Stomach smooth muscle (tissue), 2 donors: Measurements from ENCODE around the gene PDK1.
"Not testable (repeated sequence)": the region's sequence is repeated elsewhere in the genome, so short reads cannot be mapped to it uniquely, and the experiment has no call there.

Experiments used
- H3K27ac ChIP-seq: one replicate; pipeline ENCODE4 v1.7.0; 2013; ENCODE audit warnings: mild to moderate bottlenecking, low read length, inconsistent platforms
- H3K27me3 ChIP-seq, 2 donors: one replicate each; pipeline ENCODE4 v1.7.0; 2013; ENCODE audit warnings: low read length in 2 of 2; ENCODE audit not compliant: insufficient read depth in 2 of 2, control insufficient read depth in 1 of 2
- H3K36me3 ChIP-seq, 2 donors: one replicate each; pipeline ENCODE4 v1.7.0; 2013; ENCODE audit warnings: low read length in 2 of 2; ENCODE audit not compliant: control insufficient read depth in 2 of 2, insufficient read depth in 2 of 2
- H3K4me1 ChIP-seq: one replicate; pipeline ENCODE4 v1.7.0; 2013; ENCODE audit warnings: low read length; ENCODE audit not compliant: control insufficient read depth, insufficient read depth
- H3K4me3 ChIP-seq, 2 donors: one replicate each; pipeline ENCODE4 v1.7.0; 2013; ENCODE audit warnings: low read length in 2 of 2
- H3K9ac ChIP-seq, 2 donors: one replicate each; pipeline ENCODE4 v1.7.0; 2013; ENCODE audit warnings: low read length in 2 of 2, mild to moderate bottlenecking in 1 of 2
- H3K9me3 ChIP-seq, 2 donors: one replicate each; pipeline ENCODE4 v1.7.0; 2013; ENCODE audit warnings: low read length in 2 of 2; ENCODE audit not compliant: control insufficient read depth in 2 of 2
- donor health status: healthy.
- donor health status: Pancreatic carcinoma.

PDK1 gene

GRCh38 chr2:172571245-172571644 is 15.4 kb downstream of the PDK1 start:
- H3K9ac ChIP-seq, result no peak overlapping the region
- no peaks in the 10 kb centered on the region for H3K9me3 ChIP-seq
- no peaks in the 10 kb centered on the region for H3K4me1 ChIP-seq
- H3K36me3 ChIP-seq, result peaks cover 0 to 3% of the 10 kb centered on the region in 2 donors
- H3K4me3 ChIP-seq, result no peak overlapping the region
- no peaks in the 10 kb centered on the region for H3K27me3 ChIP-seq
- H3K27ac ChIP-seq, result no peak overlapping the region

GRCh38 chr2:172572981-172573380 is 17.1 kb downstream of the PDK1 start:
- no peaks in the 10 kb centered on the region for H3K27me3 ChIP-seq
- H3K9me3 ChIP-seq, result peaks cover 3% of the 10 kb centered on the region in 2 donors
- H3K27ac ChIP-seq, result no peak overlapping the region
- H3K9ac ChIP-seq, result no peak overlapping the region
- peaks cover 0 to 3% of the 10 kb centered on the region in 2 donors for H3K36me3 ChIP-seq
- H3K4me3 ChIP-seq, result no peak overlapping the region
- no peaks in the 10 kb centered on the region for H3K4me1 ChIP-seq

GRCh38 chr2:172574965-172575364 is 19.1 kb downstream of the PDK1 start:
- peaks cover 0 to 6% of the 10 kb centered on the region in 2 donors for H3K36me3 ChIP-seq
- no peak overlapping the region for H3K9ac ChIP-seq
- no peak overlapping the region for H3K27ac ChIP-seq
- H3K4me3 ChIP-seq, result no peak overlapping the region
- no peaks in the 10 kb centered on the region for H3K27me3 ChIP-seq
- H3K4me1 ChIP-seq, result no peaks in the 10 kb centered on the region
- H3K9me3 ChIP-seq, result peaks cover 6 to 8% of the 10 kb centered on the region in 2 donors

- peaks cover 0 to 5% of the 10 kb centered on the region in 2 donors for H3K36me3 ChIP-seq
- no peaks in the 10 kb centered on the region for H3K4me1 ChIP-seq
- peaks cover 6 to 8% of the 10 kb centered on the region in 2 donors for H3K9me3 ChIP-seq
- no peaks in the 10 kb centered on the region for H3K27me3 ChIP-seq
- no peak overlapping the region for H3K27ac ChIP-seq
- H3K9ac ChIP-seq, result no peak overlapping the region
- H3K4me3 ChIP-seq, result no peak overlapping the region
Measured at GRCh38 chr2:172578054-172578453, 22.2 kb downstream of the PDK1 start.

- no peaks in the 10 kb centered on the region for H3K4me1 ChIP-seq
- H3K9me3 ChIP-seq, result peaks cover 6 to 8% of the 10 kb centered on the region in 2 donors
- H3K27me3 ChIP-seq, result no peaks in the 10 kb centered on the region
- peaks cover 0 to 5% of the 10 kb centered on the region in 2 donors for H3K36me3 ChIP-seq
- no peak overlapping the region for H3K27ac ChIP-seq
- H3K4me3 ChIP-seq, result no peak overlapping the region
- H3K9ac ChIP-seq, result no peak overlapping the region
Measured at GRCh38 chr2:172578860-172579512, 23.1 kb downstream of the PDK1 start.

GRCh38 chr2:172580544-172580943 is 24.7 kb downstream of the PDK1 start:
- Histone ChIP-seq H3K4me3 (no peak overlapping the region), H3K9me3 (peaks cover 6 to 8% of the 10 kb centered on the region in 2 donors), H3K36me3 (peaks cover 0 to 7% of the 10 kb centered on the region in 2 donors), H3K4me1 (no peaks in the 10 kb centered on the region), H3K27ac (no peak overlapping the region), H3K27me3 (no peaks in the 10 kb centered on the region), H3K9ac (no peak overlapping the region)

GRCh38 chr2:172582656-172583055 is 26.8 kb downstream of the PDK1 start:
- peaks cover 3 to 8% of the 10 kb centered on the region in 2 donors for H3K9me3 ChIP-seq
- H3K9ac ChIP-seq, result no peak overlapping the region
- no peaks in the 10 kb centered on the region for H3K4me1 ChIP-seq
- H3K27ac ChIP-seq, result no peak overlapping the region
- no peak overlapping the region for H3K4me3 ChIP-seq
- peaks cover 0 to 13% of the 10 kb centered on the region in 2 donors for H3K36me3 ChIP-seq
- H3K27me3 ChIP-seq, result no peaks in the 10 kb centered on the region

- H3K36me3 ChIP-seq, result peaks cover 2 to 22% of the 10 kb centered on the region in 2 donors
- H3K4me3 ChIP-seq, result no peak overlapping the region
- no peaks in the 10 kb centered on the region for H3K9me3 ChIP-seq
- H3K4me1 ChIP-seq, result no peaks in the 10 kb centered on the region
- no peaks in the 10 kb centered on the region for H3K27me3 ChIP-seq
- H3K9ac ChIP-seq, result no peak overlapping the region
- no peak overlapping the region for H3K27ac ChIP-seq
Measured at GRCh38 chr2:172586245-172586891, 30.5 kb downstream of the PDK1 start.

- H3K9me3 ChIP-seq, H3K4me3 ChIP-seq, H3K9ac ChIP-seq, H3K27ac ChIP-seq, H3K27me3 ChIP-seq, H3K4me1 ChIP-seq: not testable (repeated sequence)
- peaks cover 2 to 19% of the 10 kb centered on the region in 2 donors for H3K36me3 ChIP-seq
Measured at GRCh38 chr2:172587231-172587630, 31.3 kb downstream of the PDK1 start.

GRCh38 chr2:172588931-172589330 is 33.0 kb downstream of the PDK1 start:
- Histone ChIP-seq H3K27ac (no peak overlapping the region), H3K9ac (no peak overlapping the region), H3K9me3 (no peaks in the 10 kb centered on the region), H3K27me3 (no peaks in the 10 kb centered on the region), H3K4me3 (no peak overlapping the region), H3K4me1 (no peaks in the 10 kb centered on the region), H3K36me3 (peaks cover 2 to 19% of the 10 kb centered on the region in 2 donors)

- H3K9ac ChIP-seq, H3K27ac ChIP-seq, H3K4me1 ChIP-seq, H3K4me3 ChIP-seq, H3K9me3 ChIP-seq, H3K27me3 ChIP-seq: not testable (repeated sequence)
- H3K36me3 ChIP-seq, result peaks cover 2 to 21% of the 10 kb centered on the region in 2 donors
Measured at GRCh38 chr2:172591386-172591785, 35.5 kb downstream of the PDK1 start.
